B cell (primary cell): ENCODE measurements around the gene PTPRN2. TPM values are rescaled to one million over a fixed set of nuclear protein-coding genes. Genes with fewer than 3 reads are reported as not detected.

Source experiments
- ATAC-seq: fragments of 200-7000 bp; cut with Tn5 transposase; one replicate; pipeline ENCODE4 v1.10.0; 2021; ENCODE audit warnings: low read depth, mild to moderate bottlenecking, moderate number of reproducible peaks, moderate library complexity
- CTCF ChIA-PET: fragments of 350-600 bp; sonication (Branson Sonifier 250); formaldehyde crosslinking; loops from one replicate; lab custom pipeline; 2021; ENCODE audit warnings: antibody characterized with exemption, inconsistent platforms; lab: Charles Lee
- POLR2A ChIA-PET: fragments of 350-600 bp; sonication (Branson Sonifier 250); formaldehyde crosslinking; loops from one replicate; lab custom pipeline; 2021; ENCODE audit warnings: antibody characterized with exemption; lab: Charles Lee
- DNase-seq: peaks from one replicate; pipeline ENCODE4 v3.0.0; 2013
- H2AFZ ChIP-seq: 2 replicates; pipeline ENCODE4 v1.6.1; 2012; ENCODE audit warnings: mild to moderate bottlenecking, low read depth, low read length; ENCODE audit not compliant: insufficient read depth, poor library complexity, severe bottlenecking
- H3K27ac ChIP-seq, 2 donors: 1 replicate in 1 of 2; 2 replicates in 1 of 2; pipeline ENCODE4 v1.5.1; 2012 to 2013; ENCODE audit warnings: low read length in 2 of 2, mild to moderate bottlenecking in 2 of 2, moderate library complexity in 1 of 2
- H3K27me3 ChIP-seq, 4 experiments: fragments of 200-600 bp in 1 of 4; sonication (generic) in 1 of 4; replicated peaks in 1 of 4; 1 replicate in 2 of 4; 2 replicates in 2 of 4; pipeline versions ENCODE4 v1.6.1 to v1.7.0; 2013 to 2016; ENCODE audit warnings: low read length in 3 of 4, mild to moderate bottlenecking in 2 of 4, mixed read lengths in 1 of 4, moderate library complexity in 1 of 4; ENCODE audit not compliant: insufficient read depth in 4 of 4, control insufficient read depth in 3 of 4; ENCODE audit errors: control extremely low read depth in 1 of 4
- H3K36me3 ChIP-seq, 2 experiments: replicated peaks in 1 of 2; 1 replicate in 1 of 2; 2 replicates in 1 of 2; pipeline versions ENCODE4 v1.6.1 to v1.7.1; 2013; ENCODE audit warnings: low read length in 1 of 2; ENCODE audit not compliant: insufficient read depth in 2 of 2, control insufficient read depth in 1 of 2; ENCODE audit errors: control extremely low read depth in 1 of 2, extremely low read depth in 1 of 2
- H3K4me1 ChIP-seq, 2 donors: fragments of 200-600 bp in 1 of 2; sonication (generic) in 1 of 2; 1 replicate in 1 of 2; 2 replicates in 1 of 2; pipeline versions ENCODE4 v1.5.1 to v1.6.1; 2013 to 2017; ENCODE audit warnings: low read length in 2 of 2; ENCODE audit not compliant: control insufficient read depth in 2 of 2, insufficient read depth in 2 of 2
- H3K4me2 ChIP-seq: replicated peaks from 2 replicates; pipeline ENCODE3; 2012; ENCODE audit warnings: mild to moderate bottlenecking, low read depth, low read length; ENCODE audit not compliant: poor library complexity, severe bottlenecking
- H3K4me3 ChIP-seq, 5 experiments: fragments of 200-600 bp in 1 of 5; sonication (generic) in 1 of 5; 1 replicate in 3 of 5; 2 replicates in 2 of 5; pipeline versions ENCODE4 v1.5.1 to v1.7.0; 2011 to 2016; ENCODE audit warnings: low read length in 4 of 5, mild to moderate bottlenecking in 4 of 5, low read depth in 2 of 5, control low read depth in 1 of 5, moderate library complexity in 1 of 5; ENCODE audit not compliant: insufficient read depth in 1 of 5; ENCODE audit errors: control extremely low read depth in 1 of 5, extremely low read depth in 1 of 5
- H3K79me2 ChIP-seq: fragments of 200-600 bp; sonication (generic); one replicate; pipeline ENCODE4 v1.6.0; 2016; ENCODE audit warnings: low read length; ENCODE audit not compliant: control insufficient read depth, insufficient read depth
- H3K9ac ChIP-seq: fragments of 200-600 bp; sonication (generic); 2 replicates; pipeline ENCODE4 v1.6.1; 2017; ENCODE audit warnings: mild to moderate bottlenecking, low read length, moderate library complexity
- H3K9me3 ChIP-seq, 3 donors: one replicate each; pipeline versions ENCODE4 v1.6.1 to v1.7.1; 2013; ENCODE audit warnings: low read length in 2 of 3; ENCODE audit not compliant: control insufficient read depth in 2 of 3, insufficient read depth in 1 of 3; ENCODE audit errors: control extremely low read depth in 1 of 3
- H4K20me1 ChIP-seq: 2 replicates; pipeline ENCODE4 v1.6.0; 2012; ENCODE audit warnings: mild to moderate bottlenecking, low read length; ENCODE audit not compliant: insufficient read depth, control insufficient read depth, poor library complexity, severe bottlenecking
- H3K27ac Mint-ChIP-seq: one replicate; pipeline ENCODE4 v1.8.0; 2021; ENCODE audit warnings: mixed read lengths
- H3K27me3 Mint-ChIP-seq: one replicate; pipeline ENCODE4 v1.8.0; 2021; ENCODE audit warnings: mixed read lengths
- H3K4me1 Mint-ChIP-seq: one replicate; pipeline ENCODE4 v1.8.0; 2021; ENCODE audit warnings: mixed read lengths
- H3K4me3 Mint-ChIP-seq: one replicate; pipeline ENCODE4 v1.8.0; 2021; ENCODE audit warnings: mixed read lengths
- H3K9me3 Mint-ChIP-seq: one replicate; pipeline ENCODE4 v1.8.0; 2022; ENCODE audit warnings: mixed read lengths; ENCODE audit not compliant: insufficient read depth
- EZH2 ChIP-seq: IDR thresholded peaks from 2 replicates; pipeline ENCODE4 v1.6.1; 2012; ENCODE audit warnings: borderline replicate concordance, low read depth, mild to moderate bottlenecking, moderate library complexity, low read length; ENCODE audit not compliant: insufficient read depth, poor library complexity, severe bottlenecking
- WGBS: methylation state at CpG from one replicate; pipeline ENCODE4 v1.1.5; 2013; ENCODE audit warnings: missing lambda C conversion rate; ENCODE audit not compliant: insufficient coverage; 5-methylcytosine and 5-hydroxymethylcytosine counted together
- intact Hi-C: fragments of 100-400 bp; cut with micrococcal nuclease; formaldehyde crosslinking; loops from one replicate; pipeline ENCODE4 v1.10.0; 2022
- polyA plus RNA-seq: library from polyadenylated mRNA; depleted of rRNA; stranded (reverse); fragments of >200 nt; gene quantifications from 2 replicates; pipeline ENCODE4 v1.2.3, GENCODE V29; 2012
- total RNA-seq, 2 donors: library from RNA; stranded (reverse); fragments of 120-200 nt in 1 of 2; gene quantifications; 1 replicate in 1 of 2; 2 replicates in 1 of 2; pipeline versions ENCODE4 v1.2.3 to v1.2.4, GENCODE V29; 2013 to 2022
- TF ChIP-seq, protein P1 (sequence below): fragments of 200-600 bp; IDR thresholded peaks from one replicate; pipeline ENCODE4 v1.8.0; 2022; ENCODE audit warnings: antibody characterized with exemption, mild to moderate bottlenecking

The PTPRN2 gene
- total and polyA plus RNA-seq, 2 donors (not counting 1 experiment from before 2014, with no cell fraction given) = 2.0 to 5.0 TPM

- no peaks in the 10 kb centered on the region for H4K20me1 ChIP-seq
- no peaks in the 10 kb centered on the region for H3K4me1 ChIP-seq
- H3K79me2 ChIP-seq = no peaks in the 10 kb centered on the region
- TF ChIP-seq, protein P1, sequence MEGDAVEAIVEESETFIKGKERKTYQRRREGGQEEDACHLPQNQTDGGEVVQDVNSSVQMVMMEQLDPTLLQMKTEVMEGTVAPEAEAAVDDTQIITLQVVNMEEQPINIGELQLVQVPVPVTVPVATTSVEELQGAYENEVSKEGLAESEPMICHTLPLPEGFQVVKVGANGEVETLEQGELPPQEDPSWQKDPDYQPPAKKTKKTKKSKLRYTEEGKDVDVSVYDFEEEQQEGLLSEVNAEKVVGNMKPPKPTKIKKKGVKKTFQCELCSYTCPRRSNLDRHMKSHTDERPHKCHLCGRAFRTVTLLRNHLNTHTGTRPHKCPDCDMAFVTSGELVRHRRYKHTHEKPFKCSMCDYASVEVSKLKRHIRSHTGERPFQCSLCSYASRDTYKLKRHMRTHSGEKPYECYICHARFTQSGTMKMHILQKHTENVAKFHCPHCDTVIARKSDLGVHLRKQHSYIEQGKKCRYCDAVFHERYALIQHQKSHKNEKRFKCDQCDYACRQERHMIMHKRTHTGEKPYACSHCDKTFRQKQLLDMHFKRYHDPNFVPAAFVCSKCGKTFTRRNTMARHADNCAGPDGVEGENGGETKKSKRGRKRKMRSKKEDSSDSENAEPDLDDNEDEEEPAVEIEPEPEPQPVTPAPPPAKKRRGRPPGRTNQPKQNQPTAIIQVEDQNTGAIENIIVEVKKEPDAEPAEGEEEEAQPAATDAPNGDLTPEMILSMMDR = no peak
- no peak for TF ChIP-seq EZH2
- Mint-ChIP-seq H3K27me3 (no peaks in the 10 kb centered on the region), H3K4me3 (no peak overlapping the region), H3K27ac (no peak overlapping the region), H3K4me1 (no peaks in the 10 kb centered on the region), H3K9me3 (no peaks in the 10 kb centered on the region)
- no peak overlapping the region for H3K4me2 ChIP-seq
- DNase-seq = no peak
- no peaks in the 10 kb centered on the region for H3K36me3 ChIP-seq
- ChIA-PET CTCF (no interaction called here), POLR2A (no interaction called here)
- peaks cover 0 to 41% (median 0%) of the 10 kb centered on the region in 3 donors for H3K9me3 ChIP-seq
- no peak overlapping the region for H3K4me3 ChIP-seq
- H3K9ac ChIP-seq = no peak overlapping the region
- no peak overlapping the region for H3K27ac ChIP-seq
- no peak overlapping the region for H2AFZ ChIP-seq
- no peak for ATAC-seq
- no peaks in the 10 kb centered on the region for H3K27me3 ChIP-seq
- intact Hi-C loops = no loop called here
- WGBS = 84% methylated on average over 6 of the region's 6 CpGs
Observed at GRCh38 chr7:157805713-157806112, 781.9 kb downstream of the PTPRN2 start.

DNA sequence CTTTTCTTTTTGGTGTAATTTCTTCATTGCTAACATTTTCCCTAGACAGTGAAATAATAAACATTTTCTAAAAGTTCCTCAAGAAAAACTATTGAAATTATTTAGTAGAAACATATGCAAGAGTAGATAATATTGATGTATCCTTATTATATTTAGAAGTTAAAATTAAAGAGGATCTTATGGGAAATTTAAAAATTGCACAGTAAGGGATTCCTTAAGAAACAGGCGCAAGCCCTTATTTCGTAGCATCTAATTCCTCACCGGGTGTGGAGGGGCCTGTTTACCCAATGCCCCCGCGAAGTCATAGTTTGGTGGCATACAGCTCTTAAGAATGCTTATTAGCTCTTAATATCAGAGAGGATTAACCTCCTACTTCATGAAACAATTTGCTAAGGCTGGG is 783.7 kb downstream of the PTPRN2 start:
- H2AFZ ChIP-seq = no peak overlapping the region
- Mint-ChIP-seq H3K27me3 (no peaks in the 10 kb centered on the region), H3K4me1 (no peaks in the 10 kb centered on the region), H3K9me3 (no peaks in the 10 kb centered on the region), H3K27ac (no peak overlapping the region), H3K4me3 (no peak overlapping the region)
- H3K27ac ChIP-seq = no peak overlapping the region
- ATAC-seq = no peak
- no peaks in the 10 kb centered on the region for H3K4me1 ChIP-seq
- ChIA-PET POLR2A (interaction anchor here (0.6 kb wide), 1 partner anchor 1080 kb away, joined by 4 read pairs; no protein-coding TSS in a partner anchor), CTCF (no interaction called here)
- no peaks in the 10 kb centered on the region for H4K20me1 ChIP-seq
- no peaks in the 10 kb centered on the region for H3K79me2 ChIP-seq
- no peak overlapping the region for H3K4me2 ChIP-seq
- WGBS = no CpG with 5 or more reads among the region's 5 CpGs
- TF ChIP-seq, protein P1 = no peak
- no peak for TF ChIP-seq EZH2
- H3K4me3 ChIP-seq = no peak overlapping the region
- no peaks in the 10 kb centered on the region for H3K27me3 ChIP-seq
- no peak for DNase-seq
- no peaks in the 10 kb centered on the region for H3K36me3 ChIP-seq
- no peak overlapping the region for H3K9ac ChIP-seq
- intact Hi-C loops = no loop called here
- peaks cover 0 to 38% (median 0%) of the 10 kb centered on the region in 3 donors for H3K9me3 ChIP-seq
